ENCODE measurements around the gene KCNAB1. TPM values are rescaled to one million over a fixed set of nuclear protein-coding genes. Genes with fewer than 3 reads are reported as not detected.
A peak's percentile ranks its signal among the peaks of the same experiment; 100 is the strongest.
"Not testable (repeated sequence)": the region's sequence is repeated elsewhere in the genome, so short reads cannot be mapped to it uniquely, and the experiment has no call there.

Gene KCNAB1
- total RNA-seq, 1 donor from 2014 or later = 0.40 TPM

- no peak for DNase-seq (ENCODE audit: low read depth)
Observed at GRCh38 chr3:156559321-156559720, 438.9 kb downstream of the KCNAB1 start.

- peak; percentile 78 for DNase-seq (ENCODE audit: low read depth)
Observed at GRCh38 chr3:156561533-156561932, 441.2 kb downstream of the KCNAB1 start.

- DNase-seq (ENCODE audit: low read depth) = not testable (repeated sequence)
Observed at GRCh38 chr3:156562486-156562885, 442.1 kb downstream of the KCNAB1 start.

- no peak for DNase-seq (ENCODE audit: low read depth)
Observed at GRCh38 chr3:156563900-156564682, 443.7 kb downstream of the KCNAB1 start.

GRCh38 chr3:156569016-156569415 lies 448.6 kb downstream of the KCNAB1 start:
- DNase-seq (ENCODE audit: low read depth) = not testable (repeated sequence)

GRCh38 chr3:156569881-156570280 lies 449.5 kb downstream of the KCNAB1 start:
- not testable (repeated sequence) for DNase-seq (ENCODE audit: low read depth)

GRCh38 chr3:156575641-156576040 lies 455.3 kb downstream of the KCNAB1 start:
- DNase-seq (ENCODE audit: low read depth) = no peak

- DNase-seq (ENCODE audit: low read depth) = no peak
Observed at GRCh38 chr3:156576051-156576450, 455.7 kb downstream of the KCNAB1 start.

- no peak for DNase-seq (ENCODE audit: low read depth)
Observed at GRCh38 chr3:156576651-156577348, 456.4 kb downstream of the KCNAB1 start.

- DNase-seq (ENCODE audit: low read depth) = no peak
Observed at GRCh38 chr3:156577736-156578135, 457.4 kb downstream of the KCNAB1 start.

- no peak for DNase-seq (ENCODE audit: low read depth)
Observed at GRCh38 chr3:156579427-156579851, 459.1 kb downstream of the KCNAB1 start.

- DNase-seq (ENCODE audit: low read depth) = no peak
Observed at GRCh38 chr3:156581033-156581432, 460.7 kb downstream of the KCNAB1 start.

- no peak for DNase-seq (ENCODE audit: low read depth)
Observed at GRCh38 chr3:156581954-156582353, 461.6 kb downstream of the KCNAB1 start.

GRCh38 chr3:156582532-156583183 lies 462.3 kb downstream of the KCNAB1 start:
- no peak for DNase-seq (ENCODE audit: low read depth)

GRCh38 chr3:156583469-156583868 lies 463.1 kb downstream of the KCNAB1 start:
- no peak for DNase-seq (ENCODE audit: low read depth)

GRCh38 chr3:156586905-156587759 lies 466.8 kb downstream of the KCNAB1 start:
- no peak for DNase-seq (ENCODE audit: low read depth)

- no peak for DNase-seq (ENCODE audit: low read depth)
Observed at GRCh38 chr3:156587760-156588069, 467.3 kb downstream of the KCNAB1 start.

All from myocyte (in vitro differentiated cells).